Neural progenitor cell (in vitro differentiated cells): ENCODE results near the gene FHL1. TPM values are rescaled to one million over a fixed set of nuclear protein-coding genes. Genes with fewer than 3 reads are reported as not detected.

Source experiments
- DNase-seq: peaks from one replicate; pipeline ENCODE4 v3.0.0-alpha.2; 2016; ENCODE audit warnings: low spot score
- H2AFZ ChIP-seq: fragments of 200-600 bp; sonication (generic); replicated peaks from 2 replicates; pipeline ENCODE4 v1.6.1; 2016; ENCODE audit warnings: antibody characterized with exemption
- H3F3A ChIP-seq: fragments of 200-600 bp; sonication (generic); 2 replicates; pipeline ENCODE4 v1.6.1; 2016; ENCODE audit warnings: antibody characterized with exemption, low read depth
- H3K27ac ChIP-seq: fragments of 200-600 bp; sonication (generic); 2 replicates; pipeline ENCODE4 v1.5.1; 2016; ENCODE audit warnings: mild to moderate bottlenecking
- H3K27me3 ChIP-seq: fragments of 200-600 bp; sonication (generic); 2 replicates; pipeline ENCODE4 v1.6.1; 2016; ENCODE audit warnings: mild to moderate bottlenecking, moderate library complexity
- H3K36me3 ChIP-seq: fragments of 200-600 bp; sonication (generic); 2 replicates; pipeline ENCODE4 v1.5.1; 2016
- H3K4me1 ChIP-seq: fragments of 200-600 bp; sonication (generic); 2 replicates; pipeline ENCODE4 v1.6.1; 2016; ENCODE audit warnings: mixed run types
- H3K4me2 ChIP-seq: fragments of 200-600 bp; sonication (generic); 2 replicates; pipeline ENCODE4 v1.6.1; 2016
- H3K4me3 ChIP-seq: fragments of 200-600 bp; sonication (generic); 2 replicates; pipeline ENCODE4 v1.5.1; 2016
- H3K79me2 ChIP-seq: fragments of 200-600 bp; sonication (generic); 2 replicates; pipeline ENCODE4 v1.6.1; 2016; ENCODE audit warnings: low read depth
- H3K9ac ChIP-seq: fragments of 200-600 bp; sonication (generic); 2 replicates; pipeline ENCODE4 v1.6.1; 2016
- H3K9me3 ChIP-seq: fragments of 200-600 bp; sonication (generic); 2 replicates; pipeline ENCODE4 v1.5.1; 2016; ENCODE audit warnings: low read depth
- H4K20me1 ChIP-seq: fragments of 200-600 bp; sonication (generic); 2 replicates; pipeline ENCODE4 v1.6.1; 2016; ENCODE audit warnings: low read depth
- H3K27ac Mint-ChIP-seq: 3 replicates; pipeline ENCODE4 v1.8.0; 2021; ENCODE audit warnings: mixed read lengths
- H3K27me3 Mint-ChIP-seq: 2 replicates; pipeline ENCODE4 v1.8.0; 2022; ENCODE audit warnings: low read depth, mild to moderate bottlenecking, inconsistent platforms, moderate library complexity, mixed read lengths; ENCODE audit not compliant: insufficient read depth
- H3K36me3 Mint-ChIP-seq: 3 replicates; pipeline ENCODE4 v1.8.0; 2021; ENCODE audit warnings: mixed read lengths
- H3K4me1 Mint-ChIP-seq: 3 replicates; pipeline ENCODE4 v1.8.0; 2021; ENCODE audit warnings: mixed read lengths
- H3K4me3 Mint-ChIP-seq: 3 replicates; pipeline ENCODE4 v1.8.0; 2021; ENCODE audit warnings: mild to moderate bottlenecking, moderate library complexity, mixed read lengths
- H3K9me3 Mint-ChIP-seq: 3 replicates; pipeline ENCODE4 v1.8.0; 2020; ENCODE audit warnings: mixed read lengths
- CTCF ChIP-seq: fragments of 200-600 bp; sonication (generic); IDR thresholded peaks from 2 replicates; pipeline ENCODE4 v1.5.1; 2017; ENCODE audit warnings: antibody characterized with exemption, mild to moderate bottlenecking
- EZH2 ChIP-seq: fragments of 200-600 bp; sonication (generic); IDR thresholded peaks from 2 replicates; pipeline ENCODE4 v1.6.1; 2017; ENCODE audit warnings: antibody characterized with exemption, mild to moderate bottlenecking, moderate library complexity
- EZH2phosphoT487 ChIP-seq: fragments of 200-600 bp; sonication (generic); IDR thresholded peaks from 2 replicates; pipeline ENCODE4 v1.6.1; 2017; ENCODE audit warnings: antibody characterized with exemption
- total RNA-seq: library from RNA; depleted of rRNA; stranded (reverse); fragments of >200 nt; gene quantifications from 2 replicates; pipeline ENCODE4 v1.2.3, GENCODE V29; 2015; ENCODE audit warnings: low replicate concordance

Gene FHL1
- total RNA-seq, 1 donor from 2014 or later: 67.6 TPM

GRCh38 chrX:136198010-136198409, 50.7 kb downstream of the FHL1 start:
- Mint-ChIP-seq H3K36me3 (peaks cover 4% of the 10 kb centered on the region), H3K27ac (no peak overlapping the region), H3K9me3 (peaks cover 2% of the 10 kb centered on the region), H3K27me3 (no peaks in the 10 kb centered on the region), H3K4me1 (peaks cover 4% of the 10 kb centered on the region), H3K4me3 (no peak overlapping the region)
- Histone ChIP-seq H3K4me2 (no peak overlapping the region), H3K4me3 (no peak overlapping the region), H4K20me1 (no peaks in the 10 kb centered on the region), H3K9ac (no peak overlapping the region), H3K79me2 (no peaks in the 10 kb centered on the region), H3F3A (no peaks in the 10 kb centered on the region), H2AFZ (no peak overlapping the region), H3K9me3 (peaks cover 7% of the 10 kb centered on the region), H3K27me3 (no peaks in the 10 kb centered on the region), H3K27ac (no peak overlapping the region), H3K36me3 (no peaks in the 10 kb centered on the region), H3K4me1 (no peaks in the 10 kb centered on the region)
- no peak for TF ChIP-seq CTCF
- no peak for TF ChIP-seq EZH2
- TF ChIP-seq EZH2phosphoT487: no peak
- DNase-seq: no peak

GRCh38 chrX:136198678-136199243, 51.4 kb downstream of the FHL1 start:
- H3F3A ChIP-seq: no peaks in the 10 kb centered on the region

GRCh38 chrX:136199365-136199764, 52.0 kb downstream of the FHL1 start:
- peaks cover 2% of the 10 kb centered on the region for H3K9me3 Mint-ChIP-seq
- no peak overlapping the region for H3K27ac Mint-ChIP-seq
- H3K4me3 Mint-ChIP-seq: no peak overlapping the region
- H3K9ac ChIP-seq: no peak overlapping the region
- H3K27me3 ChIP-seq: no peaks in the 10 kb centered on the region
- TF ChIP-seq EZH2 (no peak), EZH2phosphoT487 (no peak), CTCF (no peak)
- no peaks in the 10 kb centered on the region for H3F3A ChIP-seq
- no peaks in the 10 kb centered on the region for H3K36me3 ChIP-seq
- H3K4me2 ChIP-seq: no peak overlapping the region
- no peaks in the 10 kb centered on the region for H3K27me3 Mint-ChIP-seq
- H3K36me3 Mint-ChIP-seq: peaks cover 4% of the 10 kb centered on the region
- H3K9me3 ChIP-seq: peaks cover 4% of the 10 kb centered on the region
- no peak for DNase-seq
- H3K4me1 ChIP-seq: no peaks in the 10 kb centered on the region
- H4K20me1 ChIP-seq: no peaks in the 10 kb centered on the region
- no peaks in the 10 kb centered on the region for H3K79me2 ChIP-seq
- no peak overlapping the region for H3K4me3 ChIP-seq
- no peak overlapping the region for H3K27ac ChIP-seq
- peaks cover 4% of the 10 kb centered on the region for H3K4me1 Mint-ChIP-seq
- H2AFZ ChIP-seq: no peak overlapping the region

More at GRCh38 chrX:136198678-136199243, 51.4 kb downstream of the FHL1 start:
- H3K4me3 Mint-ChIP-seq: no peak overlapping the region
- Histone ChIP-seq H3K4me1 (no peaks in the 10 kb centered on the region), H3K9me3 (peaks cover 7% of the 10 kb centered on the region), H3K27me3 (no peaks in the 10 kb centered on the region), H4K20me1 (no peaks in the 10 kb centered on the region), H2AFZ (no peak overlapping the region), H3K4me3 (no peak overlapping the region), H3K27ac (no peak overlapping the region), H3K79me2 (no peaks in the 10 kb centered on the region), H3K36me3 (no peaks in the 10 kb centered on the region), H3K9ac (no peak overlapping the region), H3K4me2 (no peak overlapping the region)
- TF ChIP-seq EZH2: no peak
- TF ChIP-seq CTCF: no peak
- no peak for TF ChIP-seq EZH2phosphoT487
- peaks cover 2% of the 10 kb centered on the region for H3K9me3 Mint-ChIP-seq
- H3K27ac Mint-ChIP-seq: no peak overlapping the region
- no peaks in the 10 kb centered on the region for H3K27me3 Mint-ChIP-seq
- DNase-seq: no peak
- H3K4me1 Mint-ChIP-seq: peaks cover 4% of the 10 kb centered on the region
- H3K36me3 Mint-ChIP-seq: peaks cover 4% of the 10 kb centered on the region
